Measurements from ENCODE around the gene TAF11L6.
"Not testable (repeated sequence)": the region's sequence is repeated elsewhere in the genome, so short reads cannot be mapped to it uniquely, and the experiment has no call there.

TAF11L6 gene

GRCh38 chr5:17528369-17528768 is at the start of gene TAF11L6:
Gene TAF11L6, plus strand, starts transcription at chr5:17528669.
- DNase-seq: not testable (repeated sequence)

- DNase-seq: no peak
Observed at GRCh38 chr5:17481378-17481777, 47.1 kb upstream of the TAF11L6 start.

GRCh38 chr5:17482790-17483189 is 45.7 kb upstream of the TAF11L6 start:
- no peak for DNase-seq

GRCh38 chr5:17486464-17487173 is 41.9 kb upstream of the TAF11L6 start:
- not testable (repeated sequence) for DNase-seq

GRCh38 chr5:17487174-17487512 is 41.3 kb upstream of the TAF11L6 start:
- DNase-seq: no peak

GRCh38 chr5:17491257-17491656 is 37.2 kb upstream of the TAF11L6 start:
- DNase-seq: not testable (repeated sequence)

GRCh38 chr5:17492770-17493169 is 35.7 kb upstream of the TAF11L6 start:
- DNase-seq: no peak

- no peak for DNase-seq
Observed at GRCh38 chr5:17497446-17497845, 31.0 kb upstream of the TAF11L6 start.

- DNase-seq: not testable (repeated sequence)
Observed at GRCh38 chr5:17497931-17498330, 30.5 kb upstream of the TAF11L6 start, which contains the start of gene TAF11L2. Gene TAF11L2, plus strand, starts transcription at chr5:17498231.

- no peak for DNase-seq
Observed at GRCh38 chr5:17511775-17512325, 16.6 kb upstream of the TAF11L6 start.

- not testable (repeated sequence) for DNase-seq
Observed at GRCh38 chr5:17517526-17517925, 10.9 kb upstream of the TAF11L6 start.

GRCh38 chr5:17518067-17518466 is 10.4 kb upstream of the TAF11L6 start, which contains the start of gene TAF11L3:
Gene TAF11L3, plus strand, starts transcription at chr5:17518367.
- DNase-seq: not testable (repeated sequence)

GRCh38 chr5:17519508-17519907 is 9.0 kb upstream of the TAF11L6 start:
- DNase-seq: not testable (repeated sequence)

- DNase-seq: not testable (repeated sequence)
Observed at GRCh38 chr5:17521501-17521900, 7.0 kb upstream of the TAF11L6 start, which contains the start of gene TAF11L4. Gene TAF11L4, plus strand, starts transcription at chr5:17521801.

- not testable (repeated sequence) for DNase-seq
Observed at GRCh38 chr5:17524935-17525334, 3.5 kb upstream of the TAF11L6 start, which contains the start of gene TAF11L5. Gene TAF11L5, plus strand, starts transcription at chr5:17525235.

GRCh38 chr5:17526504-17526903 is 2.0 kb upstream of the TAF11L6 start:
- DNase-seq: not testable (repeated sequence)
